ENCODE results near the gene SNAP25. TPM values are rescaled to one million over a fixed set of nuclear protein-coding genes. Genes with fewer than 3 reads are reported as not detected.

Gene SNAP25
- total RNA-seq, 2 donors from 2014 or later = 1.3 to 4.7 TPM

DNA sequence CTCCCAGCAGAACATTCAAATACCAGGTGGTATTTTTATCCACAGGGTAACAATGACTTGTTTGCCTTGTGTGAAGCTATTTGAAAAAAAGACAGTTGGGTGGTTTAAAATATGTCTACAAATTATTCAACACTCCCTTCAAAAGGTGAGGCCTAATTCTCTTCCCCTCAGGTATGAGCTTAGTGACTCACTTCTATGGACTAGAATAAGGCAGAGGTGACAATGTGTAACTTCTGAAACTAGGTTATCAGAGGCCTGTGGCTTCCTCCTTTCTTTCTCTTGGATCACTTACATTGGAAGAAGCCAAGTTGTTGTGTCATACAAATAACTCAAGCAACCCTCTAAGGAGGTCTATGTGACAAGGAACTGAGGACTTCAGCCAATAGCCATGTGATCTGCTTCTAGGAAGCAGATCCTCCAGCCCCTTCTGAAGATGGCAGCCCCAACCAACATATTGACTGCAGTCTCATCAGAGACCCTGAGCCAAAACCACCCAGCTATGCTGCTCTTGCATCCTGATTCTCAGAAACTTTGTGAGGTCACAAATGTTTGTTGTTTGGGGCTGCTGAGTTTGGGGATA, 102.6 kb downstream of the SNAP25 start:
- H3K27me3 ChIP-seq (replicated peaks; ENCODE audit: insufficient read depth) = no peaks in the 10 kb centered on the region
- no peak for ATAC-seq (ENCODE audit: insufficient number of reproducible peaks, low FRiP score, low read depth)
- DNase-seq (ENCODE audit: low spot score) = no peak
- H3K9me3 ChIP-seq = no peaks in the 10 kb centered on the region
- H3K4me3 ChIP-seq = no peak overlapping the region
- no peak overlapping the region for H3K27ac ChIP-seq
- H3K36me3 ChIP-seq = no peaks in the 10 kb centered on the region
- TF ChIP-seq, protein P1, sequence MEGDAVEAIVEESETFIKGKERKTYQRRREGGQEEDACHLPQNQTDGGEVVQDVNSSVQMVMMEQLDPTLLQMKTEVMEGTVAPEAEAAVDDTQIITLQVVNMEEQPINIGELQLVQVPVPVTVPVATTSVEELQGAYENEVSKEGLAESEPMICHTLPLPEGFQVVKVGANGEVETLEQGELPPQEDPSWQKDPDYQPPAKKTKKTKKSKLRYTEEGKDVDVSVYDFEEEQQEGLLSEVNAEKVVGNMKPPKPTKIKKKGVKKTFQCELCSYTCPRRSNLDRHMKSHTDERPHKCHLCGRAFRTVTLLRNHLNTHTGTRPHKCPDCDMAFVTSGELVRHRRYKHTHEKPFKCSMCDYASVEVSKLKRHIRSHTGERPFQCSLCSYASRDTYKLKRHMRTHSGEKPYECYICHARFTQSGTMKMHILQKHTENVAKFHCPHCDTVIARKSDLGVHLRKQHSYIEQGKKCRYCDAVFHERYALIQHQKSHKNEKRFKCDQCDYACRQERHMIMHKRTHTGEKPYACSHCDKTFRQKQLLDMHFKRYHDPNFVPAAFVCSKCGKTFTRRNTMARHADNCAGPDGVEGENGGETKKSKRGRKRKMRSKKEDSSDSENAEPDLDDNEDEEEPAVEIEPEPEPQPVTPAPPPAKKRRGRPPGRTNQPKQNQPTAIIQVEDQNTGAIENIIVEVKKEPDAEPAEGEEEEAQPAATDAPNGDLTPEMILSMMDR (IDR thresholded peaks at IDR 0.05) = no peak
- H3K4me1 ChIP-seq (ENCODE audit: control insufficient read depth in 1 of 2, low read depth in 2 of 2) = no peaks in the 10 kb centered on the region

DNA sequence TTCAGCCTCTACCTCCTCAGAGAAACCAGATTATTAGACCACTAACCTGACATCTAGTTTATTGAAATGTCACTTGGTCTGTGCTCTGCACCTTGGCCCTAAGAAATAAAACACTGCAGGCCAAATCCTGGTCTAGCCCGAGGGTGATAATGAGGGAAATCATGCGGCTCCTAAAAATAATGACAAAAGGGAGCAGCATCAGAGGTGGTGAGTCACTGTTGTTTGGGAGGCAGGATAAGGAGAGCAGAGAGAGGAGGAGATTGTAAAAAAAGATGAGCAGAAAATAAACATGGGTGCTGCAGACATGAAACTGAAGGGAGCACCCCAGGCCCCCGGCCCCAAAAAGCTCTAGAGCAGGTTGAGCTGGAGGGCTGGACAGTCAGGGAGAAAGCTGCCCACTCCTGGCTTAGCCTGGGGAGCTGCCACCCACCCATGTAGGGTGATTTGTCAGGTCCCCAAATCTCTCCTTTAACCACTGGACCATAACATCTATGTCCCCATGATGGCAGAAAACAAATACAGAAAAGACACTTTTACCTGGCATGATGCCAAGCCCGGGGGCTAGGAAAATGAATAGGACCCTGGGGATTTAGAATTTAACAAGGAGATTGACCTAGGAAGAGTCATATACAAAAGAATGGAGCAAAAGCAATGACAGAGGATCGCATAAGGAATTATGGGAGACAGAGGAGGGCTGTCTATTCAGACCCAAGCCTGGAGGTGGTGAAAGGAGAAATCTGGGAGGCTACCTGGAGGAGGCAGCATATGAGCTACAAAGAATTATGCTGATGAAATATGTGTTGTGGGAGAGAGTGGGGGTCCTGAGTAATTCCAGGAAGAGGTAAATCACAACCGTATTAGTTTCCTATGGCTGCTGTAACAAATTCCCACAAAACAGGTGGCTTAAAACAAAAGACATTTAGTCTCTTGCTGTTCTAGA, 103.7 kb downstream of the SNAP25 start:
- DNase-seq (ENCODE audit: low spot score) (no peak), ATAC-seq (ENCODE audit: insufficient number of reproducible peaks, low FRiP score, low read depth) (no peak)
- Histone ChIP-seq H3K4me3 (no peak overlapping the region), H3K4me1 (ENCODE audit: control insufficient read depth in 1 of 2, low read depth in 2 of 2) (no peaks in the 10 kb centered on the region), H3K27me3 (replicated peaks; ENCODE audit: insufficient read depth) (no peaks in the 10 kb centered on the region), H3K27ac (no peak overlapping the region), H3K36me3 (no peaks in the 10 kb centered on the region), H3K9me3 (no peaks in the 10 kb centered on the region)
- TF ChIP-seq, protein P1 (IDR thresholded peaks at IDR 0.05) = no peak

DNA sequence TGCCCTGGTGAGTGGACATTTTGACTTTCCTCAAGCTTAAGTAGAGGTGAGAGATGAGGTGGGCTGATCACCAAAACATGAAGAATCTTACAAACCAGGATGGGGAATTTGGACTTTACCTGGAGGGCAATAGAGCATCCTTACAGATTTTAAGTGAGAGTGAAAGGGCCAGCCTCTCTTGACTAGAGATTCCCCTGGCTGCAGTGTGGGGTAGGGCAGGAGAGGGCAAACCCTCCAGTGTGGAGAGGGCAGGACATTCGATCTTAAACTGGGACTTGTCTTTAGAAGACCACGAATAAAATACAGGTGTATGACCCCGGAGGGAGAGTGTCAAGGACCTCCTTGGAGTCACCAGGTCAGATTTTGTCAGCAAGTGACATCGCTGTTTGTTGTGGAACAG, 105.1 kb downstream of the SNAP25 start:
- TF ChIP-seq, protein P1 (IDR thresholded peaks at IDR 0.05) = no peak
- Histone ChIP-seq H3K27me3 (replicated peaks; ENCODE audit: insufficient read depth) (no peaks in the 10 kb centered on the region), H3K9me3 (no peaks in the 10 kb centered on the region), H3K4me1 (ENCODE audit: control insufficient read depth in 1 of 2, low read depth in 2 of 2) (no peaks in the 10 kb centered on the region), H3K36me3 (no peaks in the 10 kb centered on the region), H3K4me3 (no peak overlapping the region), H3K27ac (no peak overlapping the region)
- ATAC-seq (ENCODE audit: insufficient number of reproducible peaks, low FRiP score, low read depth) = no peak
- no peak for DNase-seq (ENCODE audit: low spot score)

DNA sequence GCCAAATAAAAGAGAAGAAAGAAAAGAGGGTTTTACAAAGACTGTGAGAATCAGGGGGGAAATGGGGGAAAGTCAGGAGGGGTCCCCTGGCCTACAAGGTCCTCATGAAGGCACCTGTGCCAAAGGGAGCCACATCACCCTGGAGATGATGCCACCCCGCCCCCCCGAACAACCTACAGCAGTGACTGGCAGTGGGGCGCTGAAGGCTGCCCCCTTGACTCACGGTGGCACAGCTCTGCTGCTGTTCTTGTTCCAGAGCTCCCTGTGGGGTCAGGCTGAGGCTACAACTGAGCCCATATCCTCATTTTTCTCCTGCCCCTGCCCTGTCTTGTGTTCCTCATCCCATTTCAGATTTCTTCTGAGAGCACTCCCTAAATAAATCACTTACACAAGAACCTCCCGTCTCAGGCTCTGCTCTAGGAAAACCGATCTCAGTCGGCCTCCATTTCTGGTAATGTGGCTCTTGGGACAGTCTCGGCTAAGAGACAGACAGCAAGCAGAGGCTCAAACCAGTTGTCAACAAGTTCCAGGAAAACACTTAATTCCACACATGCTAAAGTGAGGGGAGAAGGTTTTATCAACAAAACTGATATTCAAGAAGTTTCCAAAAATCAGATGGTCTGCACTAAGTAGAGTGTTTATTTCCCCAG, 105.7 kb downstream of the SNAP25 start:
- Histone ChIP-seq H3K4me3 (no peak overlapping the region), H3K36me3 (no peaks in the 10 kb centered on the region), H3K9me3 (no peaks in the 10 kb centered on the region), H3K27me3 (replicated peaks; ENCODE audit: insufficient read depth) (no peaks in the 10 kb centered on the region), H3K4me1 (ENCODE audit: control insufficient read depth in 1 of 2, low read depth in 2 of 2) (no peaks in the 10 kb centered on the region), H3K27ac (no peak overlapping the region)
- DNase-seq (ENCODE audit: low spot score) (no peak), ATAC-seq (ENCODE audit: insufficient number of reproducible peaks, low FRiP score, low read depth) (no peak)
- TF ChIP-seq, protein P1 (IDR thresholded peaks at IDR 0.05) = no peak

DNA sequence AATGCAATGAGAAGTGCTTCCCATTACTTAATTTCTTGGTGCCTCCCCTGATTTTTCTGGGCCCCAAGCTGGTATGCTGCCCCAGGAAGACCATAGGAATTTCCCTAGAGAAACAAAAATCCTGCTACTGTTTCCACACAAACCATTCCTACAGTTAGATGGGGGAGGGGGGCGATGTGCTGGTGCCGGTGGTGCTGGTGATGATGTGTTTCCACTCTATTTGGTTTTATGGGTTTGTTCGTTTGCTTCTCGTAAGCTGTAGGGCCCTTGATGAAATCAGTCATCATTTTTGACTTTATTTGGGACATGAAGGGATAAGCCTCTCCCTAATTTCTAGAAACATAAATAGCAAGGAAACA, 110.2 kb downstream of the SNAP25 start:
- H3K36me3 ChIP-seq = no peaks in the 10 kb centered on the region
- H3K27ac ChIP-seq = no peak overlapping the region
- TF ChIP-seq, protein P1 (IDR thresholded peaks at IDR 0.05) = no peak
- no peaks in the 10 kb centered on the region for H3K27me3 ChIP-seq (replicated peaks; ENCODE audit: insufficient read depth)
- ATAC-seq (ENCODE audit: insufficient number of reproducible peaks, low FRiP score, low read depth) (no peak), DNase-seq (ENCODE audit: low spot score) (no peak)
- no peaks in the 10 kb centered on the region for H3K4me1 ChIP-seq (ENCODE audit: control insufficient read depth in 1 of 2, low read depth in 2 of 2)
- no peak overlapping the region for H3K4me3 ChIP-seq
- no peaks in the 10 kb centered on the region for H3K9me3 ChIP-seq

Data from thoracic aorta (tissue), 2 donors.